PC-9 (cell line): ENCODE data around the gene GALNT1. TPM values are rescaled to one million over a fixed set of nuclear protein-coding genes. Genes with fewer than 3 reads are reported as not detected.

Experiments
- BruUV-seq: library from RNA; stranded (reverse); fragments of 400-500 nt; replicated peaks from 2 replicates; lab custom pipeline; 2021; lab: Mats Ljungman, UMichigan
- CTCF ChIA-PET: fragments of 300-600 bp; sonication (Branson Sonifier 250); formaldehyde crosslinking; loops from one replicate; lab custom pipeline; 2022; ENCODE audit warnings: antibody characterized with exemption; lab: Charles Lee
- POLR2A ChIA-PET: fragments of 300-600 bp; sonication (Branson Sonifier 250); formaldehyde crosslinking; loops from one replicate; lab custom pipeline; 2022; ENCODE audit warnings: antibody characterized with exemption; ENCODE audit not compliant: unreplicated experiment; lab: Charles Lee
- DNase-seq, 2 experiments: peaks; one replicate each; pipeline versions ENCODE4 v3.0.0 to v3.0.0-alpha.2; 2015 to 2022; ENCODE audit warnings: mixed read lengths in 1 of 2
- H2AFZ ChIP-seq: fragments of 200-600 bp; sonication (generic); 2 replicates; pipeline ENCODE4 v1.8.1; 2017; ENCODE audit warnings: antibody characterized with exemption
- H3F3A ChIP-seq: fragments of 200-600 bp; sonication (generic); 2 replicates; pipeline ENCODE4 v1.8.1; 2017; ENCODE audit warnings: antibody characterized with exemption, mild to moderate bottlenecking, low read depth; ENCODE audit not compliant: insufficient read depth
- H3K27ac ChIP-seq: fragments of 200-600 bp; sonication (generic); 2 replicates; pipeline ENCODE4 v1.6.1; 2016; ENCODE audit warnings: mixed run types
- H3K27me3 ChIP-seq: fragments of 200-600 bp; sonication (generic); 2 replicates; pipeline ENCODE4 v1.6.1; 2016; ENCODE audit warnings: low read depth, mixed run types; ENCODE audit not compliant: insufficient read depth
- H3K36me3 ChIP-seq: fragments of 200-600 bp; sonication (generic); 2 replicates; pipeline ENCODE4 v1.6.1; 2016; ENCODE audit warnings: low read depth, mixed run types
- H3K4me1 ChIP-seq: fragments of 200-600 bp; sonication (generic); replicated peaks from 2 replicates; pipeline ENCODE4 v1.6.1; 2016; ENCODE audit warnings: mixed run types; ENCODE audit not compliant: insufficient read depth
- H3K4me2 ChIP-seq: fragments of 200-600 bp; sonication (generic); 2 replicates; pipeline ENCODE4 v1.6.1; 2017; ENCODE audit warnings: mixed run types
- H3K4me3 ChIP-seq: fragments of 200-600 bp; sonication (generic); 2 replicates; pipeline ENCODE4 v1.6.1; 2016; ENCODE audit warnings: mixed run types
- H3K79me2 ChIP-seq: fragments of 200-600 bp; sonication (generic); 2 replicates; pipeline ENCODE4 v1.6.1; 2017; ENCODE audit warnings: low read depth, mixed run types
- H3K9me2 ChIP-seq: fragments of 200-600 bp; sonication (generic); 2 replicates; pipeline ENCODE4 v1.8.1; 2017; ENCODE audit warnings: mild to moderate bottlenecking; ENCODE audit not compliant: insufficient read depth
- H3K9me3 ChIP-seq: fragments of 200-600 bp; sonication (generic); 2 replicates; pipeline ENCODE4 v1.8.1; 2016; ENCODE audit warnings: low read depth; ENCODE audit not compliant: insufficient read depth
- H4K20me1 ChIP-seq: fragments of 200-600 bp; sonication (generic); 2 replicates; pipeline ENCODE4 v1.8.1; 2017; ENCODE audit not compliant: insufficient read depth
- CTCF ChIP-seq: fragments of 200-600 bp; sonication (generic); conservative IDR thresholded peaks from 2 replicates; pipeline ENCODE4 v1.6.1; 2017; ENCODE audit warnings: mixed run types, antibody characterized with exemption, mild to moderate bottlenecking, moderate library complexity
- EZH2 ChIP-seq: fragments of 200-600 bp; sonication (generic); IDR thresholded peaks from 2 replicates; pipeline ENCODE4 v1.8.0; 2017; ENCODE audit warnings: antibody characterized with exemption, low read depth
- intact Hi-C: fragments of 100-400 bp; cut with micrococcal nuclease; formaldehyde crosslinking; loops from one replicate; pipeline ENCODE4 v1.10.0; 2022; ENCODE audit not compliant: unreplicated experiment
- total RNA-seq: library from RNA; stranded (reverse); gene quantifications from 2 replicates; pipeline ENCODE4 v1.2.3, GENCODE V29; 2021

GALNT1 gene
- total RNA-seq, 1 experiment from 2014 or later: 88.9 TPM

GRCh38 chr18:35577045-35577848, 4.3 kb upstream of the GALNT1 start:
- Histone ChIP-seq H4K20me1 (no peaks in the 10 kb centered on the region), H3K27ac (no peak overlapping the region), H3K27me3 (no peaks in the 10 kb centered on the region), H3K4me2 (no peak overlapping the region), H2AFZ (no peak overlapping the region), H3K36me3 (no peaks in the 10 kb centered on the region), H3K4me3 (no peak overlapping the region), H3K4me1 (no peaks in the 10 kb centered on the region), H3K9me2 (no peaks in the 10 kb centered on the region), H3K9me3 (no peaks in the 10 kb centered on the region), H3F3A (no peaks in the 10 kb centered on the region), H3K79me2 (peaks cover 4% of the 10 kb centered on the region)
- POLR2A ChIA-PET: no interaction called here
- intact Hi-C loops: no loop called here
- CTCF ChIA-PET: interaction anchor here (0.6 kb wide), 1 partner anchor 571 kb away, joined by 5 read pairs; no protein-coding TSS in a partner anchor
- BruUV-seq: no TSS peak
- TF ChIP-seq CTCF: no peak
- TF ChIP-seq EZH2: no peak
- no peak for DNase-seq

GRCh38 chr18:35578481-35578880, 3.1 kb upstream of the GALNT1 start:
- DNase-seq: no peak
- Histone ChIP-seq H3K36me3 (no peaks in the 10 kb centered on the region), H3K27ac (no peak overlapping the region), H3K9me2 (no peaks in the 10 kb centered on the region), H3K27me3 (no peaks in the 10 kb centered on the region), H3K4me1 (peaks cover 12% of the 10 kb centered on the region), H3K79me2 (peaks cover 16% of the 10 kb centered on the region), H3F3A (peaks cover 7% of the 10 kb centered on the region), H2AFZ (no peak overlapping the region), H3K9me3 (no peaks in the 10 kb centered on the region), H3K4me3 (no peak overlapping the region), H3K4me2 (no peak overlapping the region), H4K20me1 (no peaks in the 10 kb centered on the region)
- CTCF ChIA-PET: no interaction called here
- BruUV-seq: no TSS peak
- POLR2A ChIA-PET: no interaction called here
- no peak for TF ChIP-seq EZH2
- TF ChIP-seq CTCF: no peak
- intact Hi-C loops: no loop called here

GRCh38 chr18:35578936-35579335, 2.6 kb upstream of the GALNT1 start:
- POLR2A ChIA-PET: no interaction called here
- CTCF ChIA-PET: no interaction called here

More at GRCh38 chr18:35578936-35579335, 2.6 kb upstream of the GALNT1 start:
- Histone ChIP-seq H3K9me3 (no peaks in the 10 kb centered on the region), H4K20me1 (no peaks in the 10 kb centered on the region), H2AFZ (no peak overlapping the region), H3K36me3 (no peaks in the 10 kb centered on the region), H3K4me2 (no peak overlapping the region), H3K4me3 (no peak overlapping the region), H3F3A (peaks cover 8% of the 10 kb centered on the region), H3K27me3 (no peaks in the 10 kb centered on the region), H3K9me2 (no peaks in the 10 kb centered on the region), H3K79me2 (peaks cover 21% of the 10 kb centered on the region), H3K27ac (no peak overlapping the region), H3K4me1 (peaks cover 16% of the 10 kb centered on the region)
- no TSS peak for BruUV-seq
- intact Hi-C loops: no loop called here
- no peak for DNase-seq
- TF ChIP-seq CTCF: no peak
- TF ChIP-seq EZH2: no peak
